Activated T-cell treated with anti-CD3 and anti-CD28 coated beads, Interleukin-2, amount 50 U/mL, for 1 hour (primary cell): ENCODE measurements around the gene TIMM21.
A peak's percentile ranks its signal among the peaks of the same experiment; 100 is the strongest.

ENCODE experiments used
- DNase-seq: peaks from one replicate; pipeline ENCODE4 v3.0.0-alpha.2; 2020

TIMM21 gene, protein sequence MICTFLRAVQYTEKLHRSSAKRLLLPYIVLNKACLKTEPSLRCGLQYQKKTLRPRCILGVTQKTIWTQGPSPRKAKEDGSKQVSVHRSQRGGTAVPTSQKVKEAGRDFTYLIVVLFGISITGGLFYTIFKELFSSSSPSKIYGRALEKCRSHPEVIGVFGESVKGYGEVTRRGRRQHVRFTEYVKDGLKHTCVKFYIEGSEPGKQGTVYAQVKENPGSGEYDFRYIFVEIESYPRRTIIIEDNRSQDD

DNA sequence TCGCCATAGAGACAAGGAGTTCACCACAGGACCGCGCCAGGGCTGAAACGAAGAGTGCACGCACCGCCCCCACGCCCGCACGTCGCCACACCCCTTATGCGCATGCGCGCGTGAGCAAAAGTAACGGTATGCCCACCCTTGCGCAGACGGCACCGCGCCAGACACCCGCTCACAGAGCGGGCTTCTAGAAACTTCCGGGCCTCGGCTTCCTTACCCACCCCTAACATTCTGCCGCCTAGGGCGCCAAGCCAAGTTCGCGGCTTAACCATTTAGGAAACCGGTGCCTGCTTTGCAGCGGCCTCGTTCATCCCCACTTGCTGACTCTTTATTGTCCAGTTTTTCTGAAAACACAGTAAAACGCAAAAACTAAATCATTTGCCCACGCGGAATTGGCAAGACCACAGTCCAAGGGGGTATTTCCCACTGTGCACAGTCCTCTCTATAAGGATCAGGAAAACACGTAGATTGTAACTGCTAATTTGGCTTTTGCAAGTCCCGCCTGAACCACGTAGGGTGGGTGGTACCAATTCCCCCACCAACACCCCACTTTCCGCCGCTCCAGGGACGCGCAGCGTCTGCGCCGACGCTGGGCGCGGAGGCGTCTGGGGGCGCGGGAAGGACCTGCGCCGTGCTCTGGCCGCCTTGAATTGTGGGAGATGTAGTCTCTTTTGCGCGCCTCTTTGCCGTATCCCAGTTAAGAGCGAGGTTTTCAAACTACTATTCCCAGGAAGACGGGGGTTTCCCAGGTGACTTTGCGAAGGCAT, at the start of gene TIMM21, which contains the start of gene FBXO15:
Gene TIMM21, plus strand, starts transcription at position 745 of the 764 bp plus-strand sequence. CDS start 286 bp downstream, outside the sequence.
Gene FBXO15, minus strand, starts transcription at position 56 of the 764 bp plus-strand sequence. Its CDS starts 49 bp downstream, at position 7.
- peak; percentile 95 for DNase-seq

DNA sequence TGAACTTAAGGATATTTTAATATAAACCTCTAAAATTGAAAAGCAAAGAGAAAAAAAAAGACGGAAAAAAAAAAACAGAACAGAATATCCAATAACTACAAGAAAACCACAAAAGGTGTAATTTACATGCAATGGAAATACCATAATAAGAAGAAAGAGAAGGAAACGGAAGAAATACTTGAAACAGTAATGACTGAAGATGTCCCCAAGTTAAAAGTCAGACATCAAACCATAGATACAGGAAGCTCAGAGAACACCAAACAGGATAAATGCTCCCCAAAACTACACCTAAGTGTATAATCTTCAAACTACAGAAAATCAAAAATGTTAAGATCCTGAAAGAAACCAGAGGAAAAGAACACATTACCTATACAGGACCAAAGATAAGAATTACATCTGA, 39.9 kb upstream of the TIMM21 start:
- no peak for DNase-seq

- no peak for DNase-seq
Measured at GRCh38 chr18:74110149-74110548, 38.2 kb upstream of the TIMM21 start.

DNA sequence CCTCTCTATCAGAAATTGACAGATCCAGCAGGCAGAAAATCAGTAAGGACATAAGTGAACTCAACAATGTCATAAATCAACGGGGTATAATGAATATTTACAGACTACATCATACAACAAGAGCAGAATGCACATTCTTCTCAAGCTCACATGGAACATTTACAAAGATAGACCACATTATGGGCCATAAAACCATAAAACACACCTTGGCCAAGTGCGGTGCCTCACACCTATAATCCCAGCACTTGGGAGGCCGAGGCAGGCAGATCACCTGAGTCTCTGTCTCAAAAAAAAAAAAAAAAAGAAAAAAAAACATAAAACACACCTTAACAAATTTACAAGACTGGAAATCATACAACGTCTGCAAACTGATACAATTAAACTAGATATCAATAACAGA, 37.3 kb upstream of the TIMM21 start:
- DNase-seq: no peak

- DNase-seq: no peak
Measured at GRCh38 chr18:74113711-74114110, 34.6 kb upstream of the TIMM21 start.

- no peak for DNase-seq
Measured at GRCh38 chr18:74114116-74114515, 34.2 kb upstream of the TIMM21 start.

GRCh38 chr18:74115046-74115445, 33.3 kb upstream of the TIMM21 start:
- no peak for DNase-seq

DNA sequence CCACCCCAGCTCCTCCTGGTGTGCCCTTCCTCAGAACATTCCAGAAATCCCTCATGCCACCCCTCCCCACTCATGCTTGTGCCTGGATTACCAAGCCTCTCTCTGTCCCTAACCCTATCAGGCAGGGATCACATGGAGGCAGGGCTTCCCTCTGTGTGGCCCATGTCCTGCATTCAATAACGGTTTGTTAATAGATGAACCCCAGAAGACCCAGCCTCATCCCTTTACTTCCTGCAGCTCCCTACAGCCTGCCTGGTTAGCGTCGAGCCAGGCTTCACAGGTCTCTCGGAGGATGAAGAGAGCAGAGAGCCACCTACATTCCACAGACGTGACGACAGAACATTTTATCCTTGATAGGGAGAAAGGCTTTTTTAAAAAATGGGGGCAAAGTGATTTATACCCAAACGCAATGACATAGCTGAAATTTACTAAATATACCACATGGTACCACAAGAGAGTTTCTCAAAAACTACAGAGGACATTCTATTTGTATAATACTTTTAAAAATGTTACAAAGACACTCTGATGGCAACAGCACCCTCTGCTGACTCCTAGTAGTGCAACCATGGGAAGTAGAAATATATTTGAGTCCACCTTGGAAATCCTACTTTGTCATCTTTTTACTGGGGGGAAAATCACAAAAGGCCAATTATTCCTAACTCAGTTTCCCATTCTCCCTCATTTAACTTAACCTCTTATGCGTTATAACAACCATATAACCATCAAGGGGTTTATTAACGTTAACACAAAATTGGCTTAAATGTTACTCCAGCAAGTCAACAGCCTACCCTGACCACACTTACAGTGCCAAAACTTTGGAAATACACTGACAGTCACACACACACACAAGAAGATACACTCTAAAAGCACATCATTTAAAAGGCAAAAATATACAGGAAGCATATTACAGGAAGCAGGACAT, 31.4 kb upstream of the TIMM21 start:
- no peak for DNase-seq

GRCh38 chr18:74123200-74123599, 25.1 kb upstream of the TIMM21 start:
- no peak for DNase-seq

DNA sequence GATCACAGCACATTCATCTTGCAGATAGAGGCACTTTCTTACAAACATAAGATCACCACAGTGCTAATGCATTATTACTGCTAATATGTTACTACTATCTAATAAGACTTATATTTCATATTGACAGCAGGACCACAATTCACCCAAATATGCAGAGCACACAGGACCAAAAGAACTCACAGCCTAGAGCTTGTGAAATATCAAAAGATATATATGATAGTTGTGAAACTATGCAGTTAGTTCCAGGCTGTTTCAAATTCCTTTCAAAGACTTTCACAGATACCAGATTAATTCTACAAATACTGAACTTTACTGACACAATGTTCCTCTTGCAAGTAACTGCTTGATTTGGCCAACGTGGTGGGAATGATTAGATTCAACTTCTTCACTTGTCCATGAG, 23.7 kb upstream of the TIMM21 start:
- DNase-seq: no peak

- DNase-seq: no peak
Measured at GRCh38 chr18:74126684-74127655, 21.4 kb upstream of the TIMM21 start.

- no peak for DNase-seq
Measured at GRCh38 chr18:74128159-74128558, 20.2 kb upstream of the TIMM21 start.

DNA sequence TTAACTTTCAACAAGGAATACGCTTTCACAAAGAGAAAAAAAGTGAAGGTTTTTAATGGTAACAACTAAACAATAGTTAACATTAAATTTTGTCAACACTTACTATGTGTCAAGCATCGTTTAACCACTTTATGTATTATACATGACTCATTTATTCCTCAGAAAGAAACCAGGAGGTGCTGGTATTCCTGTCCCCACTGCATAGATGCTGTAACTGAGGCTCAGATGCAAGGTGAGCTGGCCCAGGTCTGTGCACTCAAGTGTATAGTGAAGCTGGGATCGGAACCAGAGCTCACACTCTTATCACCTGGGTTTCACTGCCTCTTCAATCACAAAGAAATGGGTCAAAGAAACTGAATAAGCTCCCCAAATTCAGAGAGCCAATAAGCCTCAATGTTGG, 17.2 kb upstream of the TIMM21 start:
- no peak for DNase-seq

- no peak for DNase-seq
Measured at GRCh38 chr18:74132201-74132600, 16.1 kb upstream of the TIMM21 start.

DNA sequence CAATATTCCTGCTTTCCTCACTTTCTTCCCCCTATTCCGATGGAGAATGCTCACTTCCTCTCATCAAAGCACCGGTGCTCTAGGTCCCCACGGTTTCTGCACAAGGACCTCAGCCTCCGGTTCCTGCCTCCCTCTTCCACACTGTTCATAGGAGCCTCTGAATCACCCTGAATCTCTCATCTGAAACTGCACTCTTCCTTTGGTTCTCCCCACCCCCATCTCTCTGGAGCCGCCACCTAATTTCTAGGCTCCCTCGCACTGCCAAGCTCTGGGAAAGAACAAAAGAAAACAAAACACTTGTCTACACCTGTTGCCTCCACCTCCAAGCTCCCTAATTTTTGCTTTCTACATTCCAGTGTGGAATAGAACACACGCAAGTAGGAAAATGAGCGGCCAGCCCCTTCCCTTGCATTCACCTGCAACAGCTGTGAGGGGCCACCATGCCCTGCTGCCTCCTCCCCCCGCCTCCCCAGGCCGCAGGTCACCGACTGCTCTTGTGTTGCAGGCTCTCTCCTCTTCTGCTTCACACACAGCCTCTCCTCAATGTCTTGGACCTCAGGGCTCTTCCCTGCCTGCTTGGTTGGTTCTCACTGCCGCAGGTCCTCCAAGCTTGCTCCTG, 10.3 kb upstream of the TIMM21 start:
- DNase-seq: no peak

DNA sequence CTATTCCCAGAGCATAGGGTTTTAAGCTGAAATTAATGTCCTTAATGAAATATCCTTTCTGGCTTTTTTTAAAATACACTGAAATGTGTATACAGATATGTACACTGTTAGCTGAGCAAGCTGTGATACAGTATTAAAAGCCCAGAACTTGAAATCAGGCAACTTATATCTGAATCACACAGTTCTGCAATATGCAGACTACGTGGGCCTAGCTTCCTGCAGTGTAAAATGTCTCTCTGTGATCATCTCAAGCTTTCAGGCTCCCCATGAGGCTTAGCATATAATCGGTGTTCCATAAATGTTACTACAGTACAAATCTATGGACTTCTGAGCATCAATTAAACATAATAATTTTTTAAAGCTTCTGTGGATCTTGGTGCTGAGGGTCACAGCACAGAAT, 8.9 kb upstream of the TIMM21 start:
- no peak for DNase-seq

- no peak for DNase-seq
Measured at GRCh38 chr18:74139888-74140287, 8.4 kb upstream of the TIMM21 start.

- DNase-seq: no peak
Measured at GRCh38 chr18:74140582-74140981, 7.7 kb upstream of the TIMM21 start.

DNA sequence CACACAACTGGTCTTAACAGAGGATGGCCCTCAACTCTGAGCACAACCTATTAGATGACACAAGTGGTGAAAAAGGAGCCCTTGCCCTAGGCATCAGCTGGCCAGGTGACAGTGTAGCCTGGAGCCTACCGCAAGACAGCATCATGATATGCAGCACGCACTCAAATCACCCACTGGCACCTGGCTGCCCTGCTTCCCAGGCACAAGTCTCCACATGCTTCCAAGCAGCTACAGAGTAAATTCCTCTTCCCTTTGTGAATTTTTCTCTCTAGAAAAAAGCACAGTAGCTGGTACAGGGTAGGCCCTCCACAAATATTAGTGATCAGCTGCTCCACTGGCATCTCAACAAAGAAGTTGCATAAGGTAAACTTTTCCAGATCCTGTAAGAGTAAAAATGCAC, 6.7 kb upstream of the TIMM21 start:
- no peak for DNase-seq

- no peak for DNase-seq
Measured at GRCh38 chr18:74142252-74142651, 6.1 kb upstream of the TIMM21 start.

- DNase-seq: no peak
Measured at GRCh38 chr18:74146756-74147155, 1.6 kb upstream of the TIMM21 start.

GRCh38 chr18:74147491-74147778, 888 bp upstream of the TIMM21 start:
- no peak for DNase-seq
